Tibial nerve (tissue), 4 donors: ENCODE measurements around the gene TXNDC8. TPM values are rescaled to one million over a fixed set of nuclear protein-coding genes. Genes with fewer than 3 reads are reported as not detected.

Source experiments
- DNase-seq, 2 donors: peaks; one replicate each; pipeline ENCODE4 v3.0.0-alpha.2; 2019; ENCODE audit warnings: low spot score in 2 of 2
- H3K27ac ChIP-seq, 4 donors: fragments of 200-600 bp; sonication (generic) in 3 of 4; one replicate each; pipeline ENCODE4 v1.5.1; 2017 to 2019; ENCODE audit warnings: mild to moderate bottlenecking in 1 of 4
- H3K27me3 ChIP-seq, 2 donors: fragments of 200-600 bp; sonication (generic) in 1 of 2; one replicate each; pipeline versions ENCODE4 v1.5.1 to v1.6.0; 2017 to 2019
- H3K36me3 ChIP-seq, 3 donors: fragments of 200-600 bp; sonication (generic); one replicate each; pipeline ENCODE4 v1.5.1; 2018 to 2019
- H3K4me1 ChIP-seq, 4 donors: fragments of 200-600 bp; sonication (generic) in 3 of 4; one replicate each; pipeline ENCODE4 v1.5.1; 2017 to 2019
- H3K4me3 ChIP-seq, 4 donors: fragments of 200-600 bp; sonication (generic) in 3 of 4; one replicate each; pipeline ENCODE4 v1.5.1; 2017 to 2019; ENCODE audit warnings: mild to moderate bottlenecking in 1 of 4, moderate library complexity in 1 of 4
- H3K9me3 ChIP-seq, 4 donors: fragments of 200-600 bp; sonication (generic) in 3 of 4; one replicate each; pipeline ENCODE4 v1.5.1; 2017 to 2019
- CTCF ChIP-seq, 5 experiments: fragments of 200-600 bp in 3 of 5; fragments of 450-650 bp in 2 of 5; sonication (generic) in 3 of 5; IDR thresholded peaks; one replicate each; pipeline ENCODE4 v1.5.1; 2016 to 2019; ENCODE audit warnings: antibody characterized with exemption in 5 of 5, mild to moderate bottlenecking in 3 of 5, moderate library complexity in 2 of 5
- EP300 ChIP-seq, 2 donors: sonication (generic); formaldehyde crosslinking; IDR thresholded peaks; one replicate each; pipeline ENCODE4 v1.6.1; 2017; ENCODE audit warnings: antibody characterized with exemption in 2 of 2, mild to moderate bottlenecking in 1 of 2
- POLR2A ChIP-seq, 2 donors: fragments of 450-650 bp; IDR thresholded peaks; one replicate each; pipeline ENCODE4 v1.6.1; 2017; ENCODE audit warnings: antibody characterized with exemption in 2 of 2, mild to moderate bottlenecking in 2 of 2, moderate library complexity in 2 of 2
- WGBS, 2 donors: methylation state at CpG; one replicate each; pipeline ENCODE4 v1.1.5; 2018; 5-methylcytosine and 5-hydroxymethylcytosine counted together
- total RNA-seq, 4 donors: library from RNA; depleted of rRNA; stranded (reverse); fragments of >200 nt; gene quantifications; one replicate each; pipeline ENCODE4 v1.1.0, GENCODE V29; 2016

The TXNDC8 gene
- total RNA-seq, 4 donors from 2014 or later = not detected

GRCh38 chr9:110293248-110293647 is 44.4 kb downstream of the TXNDC8 start:
- no peaks in the 10 kb centered on the region for H3K9me3 ChIP-seq
- no peaks in the 10 kb centered on the region for H3K4me1 ChIP-seq
- no peak for DNase-seq
- WGBS, 2 donors = 86 to 89% methylated on average over 1 of the region's 1 CpG
- H3K27ac ChIP-seq = no peak overlapping the region
- no peaks in the 10 kb centered on the region for H3K36me3 ChIP-seq
- no peaks in the 10 kb centered on the region for H3K27me3 ChIP-seq
- TF ChIP-seq EP300 (IDR thresholded peaks at IDR 0.05) = no peak
- TF ChIP-seq POLR2A (IDR thresholded peaks at IDR 0.05) = no peak
- TF ChIP-seq CTCF (IDR thresholded peaks at IDR 0.05) = no peak
- no peak overlapping the region for H3K4me3 ChIP-seq

DNA sequence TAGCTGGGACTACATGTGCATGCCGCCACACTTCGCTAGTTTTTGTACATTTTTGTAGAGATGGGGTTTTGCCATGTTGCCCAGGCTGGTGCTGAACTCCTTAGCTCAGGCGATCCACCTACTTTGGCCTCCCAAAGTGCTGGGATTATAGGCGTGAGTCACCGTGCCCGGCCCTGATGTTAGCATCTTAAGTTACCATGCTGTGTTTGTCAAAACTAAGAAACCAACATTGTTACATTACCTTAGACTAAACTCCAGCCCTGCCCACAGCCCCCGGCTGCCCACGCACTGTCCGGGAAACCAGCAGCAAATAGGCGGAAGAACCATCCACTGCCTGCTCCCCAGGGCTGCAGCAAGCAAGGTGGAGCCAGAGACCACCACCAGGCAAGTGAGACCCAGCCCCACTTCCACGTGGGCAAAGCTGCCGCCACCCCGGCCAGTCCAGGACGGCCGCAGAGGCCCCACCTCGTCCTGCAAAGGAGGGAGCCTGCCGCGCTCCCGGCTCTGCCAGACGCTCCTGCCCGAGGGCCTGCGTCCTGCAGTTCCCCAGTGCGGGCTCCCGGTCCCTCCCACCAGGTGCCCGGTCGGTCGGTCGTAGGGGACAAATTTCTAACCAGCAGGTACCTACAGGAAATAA is 45.6 kb downstream of the TXNDC8 start:
- no peak for DNase-seq
- Histone ChIP-seq H3K27ac (no peak overlapping the region), H3K9me3 (no peaks in the 10 kb centered on the region), H3K4me3 (no peak overlapping the region), H3K4me1 (no peaks in the 10 kb centered on the region), H3K27me3 (no peaks in the 10 kb centered on the region), H3K36me3 (no peaks in the 10 kb centered on the region)
- no peak for TF ChIP-seq EP300 (IDR thresholded peaks at IDR 0.05)
- no peak for TF ChIP-seq POLR2A (IDR thresholded peaks at IDR 0.05)
- no peak for TF ChIP-seq CTCF (IDR thresholded peaks at IDR 0.05)
- 85 to 87% methylated on average over 20 to 28 of the region's 28 CpGs for WGBS, 2 donors

DNA sequence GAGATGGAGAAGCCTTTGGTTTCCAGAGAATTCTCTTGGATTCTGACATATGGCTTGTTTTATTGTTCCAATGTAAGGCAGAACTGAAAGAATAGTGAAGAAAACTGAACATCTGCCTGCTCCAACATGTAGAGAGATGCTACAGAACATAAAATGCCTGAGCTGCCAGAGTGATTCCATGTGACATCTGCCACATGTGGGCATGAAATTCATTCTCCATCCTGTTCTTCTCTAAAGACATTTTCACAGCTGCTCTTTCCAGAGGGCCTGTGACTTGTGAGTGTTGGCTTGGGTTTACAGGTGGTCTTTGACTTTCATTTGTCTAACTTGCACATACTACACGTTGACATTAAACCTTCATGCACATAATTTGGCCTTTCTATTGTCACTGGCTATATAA is 47.7 kb downstream of the TXNDC8 start:
- H3K27me3 ChIP-seq = no peaks in the 10 kb centered on the region
- no peak overlapping the region for H3K27ac ChIP-seq
- H3K36me3 ChIP-seq = no peaks in the 10 kb centered on the region
- no peaks in the 10 kb centered on the region for H3K4me1 ChIP-seq
- 72 to 81% methylated on average over 1 of the region's 1 CpG for WGBS, 2 donors
- TF ChIP-seq POLR2A (IDR thresholded peaks at IDR 0.05) (no peak), EP300 (IDR thresholded peaks at IDR 0.05) (no peak), CTCF (IDR thresholded peaks at IDR 0.05) (no peak)
- no peak overlapping the region for H3K4me3 ChIP-seq
- DNase-seq = no peak
- no peaks in the 10 kb centered on the region for H3K9me3 ChIP-seq

DNA sequence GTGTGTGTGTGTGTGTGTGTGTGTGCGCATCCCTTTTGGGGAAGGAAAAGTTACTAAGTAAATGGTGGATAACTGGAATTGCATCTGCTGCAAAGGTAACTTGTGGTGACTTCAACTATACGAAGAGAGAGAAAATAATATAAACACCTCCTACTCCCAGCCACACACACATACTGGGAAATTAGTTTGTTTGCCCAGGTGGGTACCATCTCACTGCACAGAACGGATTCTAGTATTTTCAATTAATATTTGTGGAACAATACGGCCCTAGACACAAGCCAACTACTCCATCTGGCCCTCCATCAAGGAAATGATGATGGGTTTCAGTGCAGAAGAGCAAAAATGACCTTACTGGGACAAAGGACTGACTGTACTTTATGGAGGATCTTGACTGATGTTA is 49.2 kb downstream of the TXNDC8 start:
- 73 to 82% methylated on average over 4 of the region's 4 CpGs for WGBS, 2 donors
- no peak for TF ChIP-seq EP300 (IDR thresholded peaks at IDR 0.05)
- no peak for TF ChIP-seq POLR2A (IDR thresholded peaks at IDR 0.05)
- TF ChIP-seq CTCF (IDR thresholded peaks at IDR 0.05) = no peak
- no peak overlapping the region for H3K4me3 ChIP-seq
- no peaks in the 10 kb centered on the region for H3K27me3 ChIP-seq
- H3K36me3 ChIP-seq = no peaks in the 10 kb centered on the region
- no peaks in the 10 kb centered on the region for H3K9me3 ChIP-seq
- no peak for DNase-seq
- no peak overlapping the region for H3K27ac ChIP-seq
- no peaks in the 10 kb centered on the region for H3K4me1 ChIP-seq

DNA sequence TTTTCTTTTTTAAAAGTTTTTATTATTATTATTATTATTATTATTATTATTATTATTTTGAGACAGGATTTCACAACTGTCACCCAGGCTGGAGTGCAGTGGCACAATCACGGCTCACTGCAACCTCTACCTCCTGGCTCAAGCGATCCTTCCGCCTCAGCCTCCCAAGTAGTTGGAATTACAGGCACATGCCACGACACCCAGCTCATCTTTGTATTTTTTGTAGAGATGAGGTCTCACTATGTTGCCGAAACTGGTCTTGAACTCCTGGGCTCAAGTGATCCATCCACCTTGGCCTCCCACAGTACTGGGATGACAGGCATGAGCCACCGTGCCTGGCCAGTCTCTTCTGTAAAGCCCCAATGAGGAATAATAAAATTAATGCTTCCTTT is 50.4 kb downstream of the TXNDC8 start:
- H3K4me1 ChIP-seq = no peaks in the 10 kb centered on the region
- no peaks in the 10 kb centered on the region for H3K36me3 ChIP-seq
- TF ChIP-seq CTCF (IDR thresholded peaks at IDR 0.05) (no peak), POLR2A (IDR thresholded peaks at IDR 0.05) (no peak), EP300 (IDR thresholded peaks at IDR 0.05) (no peak)
- DNase-seq = no peak
- no peaks in the 10 kb centered on the region for H3K9me3 ChIP-seq
- no peak overlapping the region for H3K27ac ChIP-seq
- no peak overlapping the region for H3K4me3 ChIP-seq
- H3K27me3 ChIP-seq = no peaks in the 10 kb centered on the region
- WGBS, 2 donors = 91 to 93% methylated on average over 6 of the region's 6 CpGs
